ENCODE measurements around the gene CDC25B. TPM values are rescaled to one million over a fixed set of nuclear protein-coding genes. Genes with fewer than 3 reads are reported as not detected.

The CDC25B gene
- total and polyA plus RNA-seq, 2 donors (not counting 3 experiments of a cell fraction or from before 2014, with no cell fraction given) = 46.7 to 76.5 TPM

DNA sequence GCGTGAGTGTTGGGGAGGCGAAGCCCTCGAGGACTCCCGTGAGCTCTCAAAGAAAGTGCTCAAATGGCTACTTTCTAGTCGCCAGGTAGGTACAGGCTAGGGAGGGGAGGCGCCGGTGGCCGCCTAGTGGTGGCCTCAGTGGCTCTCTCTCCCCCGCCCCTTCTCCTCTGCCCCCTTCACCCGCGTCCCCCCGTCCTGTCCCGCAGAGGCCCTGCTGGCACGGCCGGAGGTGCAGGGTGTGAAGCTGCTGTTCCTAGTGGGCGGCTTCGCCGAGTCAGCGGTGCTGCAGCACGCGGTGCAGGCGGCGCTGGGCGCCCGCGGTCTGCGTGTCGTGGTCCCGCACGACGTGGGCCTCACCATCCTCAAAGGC lies 44.8 kb upstream of the CDC25B start:
- no peaks in the 10 kb centered on the region for H4K20me1 ChIP-seq (replicated peaks; ENCODE audit: control insufficient read depth, extremely low read depth, insufficient read depth, low read length)
- dilution Hi-C loops (cut with MboI; ENCODE audit: extremely low pct_ligation_motif_present, low sequenced_read_pairs) (no loop called here), intact Hi-C loops (cut with micrococcal nuclease) (loop anchor here (5.0 kb wide), 1 partner anchor 74 kb away; no protein-coding TSS in a partner anchor)
- CTCF ChIA-PET = interaction anchor here (1.1 to 5.6 kb wide), 5 partner anchors 16 to 35 kb away, joined by 3 to 75 read pairs (median 5); partner anchors contain the start of genes ADISSP and CENPB
- H3K4me2 ChIP-seq (ENCODE audit: insufficient read depth, low read length) = no peak overlapping the region
- BruUV-seq (replicated peaks) = no TSS peak
- H3K27me3 ChIP-seq (ENCODE audit: control insufficient read depth in 2 of 2, insufficient read depth in 2 of 2, low read length in 2 of 2) = no peaks in the 10 kb centered on the region
- FAIRE-seq (no peak), DNase-seq (ENCODE audit: low read depth, low spot score) (no peak)
- no peak overlapping the region for H3K9ac ChIP-seq (replicated peaks; ENCODE audit: extremely low read depth, insufficient read depth, low read length)
- no peaks in the 10 kb centered on the region for H3K4me1 ChIP-seq (ENCODE audit: control insufficient read depth, extremely low read depth, insufficient read depth, low read length)
- H3K79me2 ChIP-seq (ENCODE audit: control insufficient read depth, insufficient read depth, low read length) = no peaks in the 10 kb centered on the region
- POLR2A ChIA-PET = no interaction called here
- H3K9me3 ChIP-seq (replicated peaks; ENCODE audit: control insufficient read depth, insufficient read depth, low read length) = no peaks in the 10 kb centered on the region
- no peak overlapping the region for H2AFZ ChIP-seq (ENCODE audit: low read depth, low read length)
- peak in 1 of 2 donors; percentile 2 for TF ChIP-seq CTCF (IDR thresholded peaks at IDR 0.05; ENCODE audit: extremely low read depth in 1 of 2, insufficient read depth in 1 of 2, low read depth in 1 of 2, low read length in 2 of 2)
- no peak for TF ChIP-seq JUN (IDR thresholded peaks at IDR 0.05; ENCODE audit: borderline replicate concordance, insufficient read depth, insufficient read length, low read depth)
- peaks cover 0 to 10% of the 10 kb centered on the region in 2 experiments for H3K36me3 ChIP-seq (ENCODE audit: control insufficient read depth in 2 of 2, extremely low read depth in 1 of 2, insufficient read depth in 2 of 2, low read length in 2 of 2)
- no peak overlapping the region for H3K4me3 ChIP-seq (replicated peaks in 1 of 3; ENCODE audit: insufficient read depth in 1 of 3, low read depth in 1 of 3, low read length in 3 of 3)
- no peaks in the 10 kb centered on the region for H3K9me1 ChIP-seq (replicated peaks; ENCODE audit: control insufficient read depth, extremely low read depth, insufficient read depth, low read length)
- H3K27ac ChIP-seq (ENCODE audit: insufficient read depth, low read depth, low read length) = no peak overlapping the region

GRCh38 chr20:3751675-3752385 lies 44.3 kb upstream of the CDC25B start:
- BruUV-seq (replicated peaks) = no TSS peak

More at GRCh38 chr20:3751675-3752385, 44.3 kb upstream of the CDC25B start:
- no peaks in the 10 kb centered on the region for H3K27me3 ChIP-seq (ENCODE audit: control insufficient read depth in 2 of 2, insufficient read depth in 2 of 2, low read length in 2 of 2)
- TF ChIP-seq, protein P1, sequence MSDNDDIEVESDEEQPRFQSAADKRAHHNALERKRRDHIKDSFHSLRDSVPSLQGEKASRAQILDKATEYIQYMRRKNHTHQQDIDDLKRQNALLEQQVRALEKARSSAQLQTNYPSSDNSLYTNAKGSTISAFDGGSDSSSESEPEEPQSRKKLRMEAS (IDR thresholded peaks at IDR 0.05; ENCODE audit: insufficient read depth, insufficient read length) = no peak
- TF ChIP-seq CTCF (IDR thresholded peaks at IDR 0.05; ENCODE audit: extremely low read depth in 1 of 2, insufficient read depth in 1 of 2, low read depth in 1 of 2, low read length in 2 of 2) = no peak
- no peak for TF ChIP-seq MYC (IDR thresholded peaks at IDR 0.05; ENCODE audit: low read depth, low read length)
- TF ChIP-seq POLR2A (IDR thresholded peaks at IDR 0.05; ENCODE audit: low read depth, low read length) = no peak
- TF ChIP-seq GATA2 (IDR thresholded peaks at IDR 0.05; ENCODE audit: insufficient read depth, insufficient read length, low read depth, low read length) = no peak
- TF ChIP-seq JUN (IDR thresholded peaks at IDR 0.05; ENCODE audit: borderline replicate concordance, insufficient read depth, insufficient read length, low read depth) = no peak
- no peak for TF ChIP-seq POLR2AphosphoS5 (IDR thresholded peaks at IDR 0.05; ENCODE audit: insufficient read depth, low read depth, low read length)
- no peak for TF ChIP-seq EZH2 (IDR thresholded peaks at IDR 0.05; ENCODE audit: borderline replicate concordance, low read depth, low read length, severe bottlenecking)
- no peak for TF ChIP-seq FOS (IDR thresholded peaks at IDR 0.05; ENCODE audit: borderline replicate concordance, insufficient read depth, low read length)
- dilution Hi-C loops (cut with MboI; ENCODE audit: extremely low pct_ligation_motif_present, low sequenced_read_pairs) = no loop called here
- no peak overlapping the region for H3K4me3 ChIP-seq (replicated peaks in 1 of 3; ENCODE audit: insufficient read depth in 1 of 3, low read depth in 1 of 3, low read length in 3 of 3)
- ChIA-PET CTCF (interaction anchor here (0.9 to 5.7 kb wide), 20 partner anchors 12 to 334 kb away, joined by 3 to 76 read pairs (median 7); partner anchors contain the start of genes ADISSP, CENPB and SPEF1), POLR2A (no interaction called here)
- DNase-seq (ENCODE audit: low read depth, low spot score) = no peak
- no peak overlapping the region for H3K4me2 ChIP-seq (ENCODE audit: insufficient read depth, low read length)
- H3K4me1 ChIP-seq (ENCODE audit: control insufficient read depth, extremely low read depth, insufficient read depth, low read length) = no peaks in the 10 kb centered on the region
- intact Hi-C loops (cut with micrococcal nuclease) = loop anchor here (5.0 kb wide), 1 partner anchor 75 kb away; no protein-coding TSS in a partner anchor
- no peak overlapping the region for H2AFZ ChIP-seq (ENCODE audit: low read depth, low read length)
- H3K9ac ChIP-seq (replicated peaks; ENCODE audit: extremely low read depth, insufficient read depth, low read length) = no peak overlapping the region
- no peaks in the 10 kb centered on the region for H4K20me1 ChIP-seq (replicated peaks; ENCODE audit: control insufficient read depth, extremely low read depth, insufficient read depth, low read length)
- H3K9me1 ChIP-seq (replicated peaks; ENCODE audit: control insufficient read depth, extremely low read depth, insufficient read depth, low read length) = no peaks in the 10 kb centered on the region
- H3K9me3 ChIP-seq (replicated peaks; ENCODE audit: control insufficient read depth, insufficient read depth, low read length) = no peaks in the 10 kb centered on the region
- H3K79me2 ChIP-seq (ENCODE audit: control insufficient read depth, insufficient read depth, low read length) = no peaks in the 10 kb centered on the region
- H3K27ac ChIP-seq (ENCODE audit: insufficient read depth, low read depth, low read length) = no peak overlapping the region
- H3K36me3 ChIP-seq (ENCODE audit: control insufficient read depth in 2 of 2, extremely low read depth in 1 of 2, insufficient read depth in 2 of 2, low read length in 2 of 2) = peaks cover 0 to 10% of the 10 kb centered on the region in 2 experiments
- no peak for FAIRE-seq
